ENCODE data around the gene HIBADH.
A peak's percentile ranks its signal among the peaks of the same experiment; 100 is the strongest.

The HIBADH gene

DNA sequence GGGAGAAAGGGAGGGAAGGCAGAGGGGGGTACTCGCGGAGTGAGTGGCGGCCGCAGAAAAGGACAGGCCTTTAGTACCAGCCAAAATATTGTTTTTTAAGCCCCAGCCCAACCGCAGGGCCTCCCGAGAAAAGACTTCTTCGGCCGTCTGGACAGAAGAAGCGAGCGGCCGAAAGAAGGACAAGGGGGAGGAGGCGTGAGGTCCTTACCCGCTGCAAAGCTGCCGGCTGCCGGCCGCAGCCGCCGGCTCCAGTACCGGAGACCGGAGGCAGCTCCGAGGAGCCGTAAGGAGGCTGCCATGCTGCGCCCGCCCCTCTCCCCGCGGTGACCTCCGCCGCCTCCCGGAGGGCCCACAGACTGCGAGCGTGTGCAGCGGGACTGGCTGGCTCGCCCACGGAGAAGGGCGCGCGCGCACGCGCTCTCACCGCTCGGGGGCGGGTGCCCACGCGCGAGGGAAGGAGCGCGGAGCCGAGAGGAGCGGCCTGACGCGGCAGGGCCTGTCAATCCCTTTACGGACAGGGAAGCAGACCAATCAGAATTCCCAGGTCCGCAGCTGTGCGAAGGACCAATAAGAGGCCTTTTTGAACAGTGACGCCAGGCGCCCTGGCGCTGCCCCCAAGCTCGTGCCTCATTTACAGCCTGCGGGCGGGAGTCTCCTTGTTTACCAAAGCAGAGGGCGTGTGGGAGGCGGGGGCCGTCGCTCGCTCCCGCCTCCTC is at the start of gene HIBADH:
Gene HIBADH, minus strand, starts transcription at position 394 of the 716 bp plus-strand sequence. Its CDS starts 95 bp downstream, at position 299.
- peak; percentile 99 for DNase-seq

DNA sequence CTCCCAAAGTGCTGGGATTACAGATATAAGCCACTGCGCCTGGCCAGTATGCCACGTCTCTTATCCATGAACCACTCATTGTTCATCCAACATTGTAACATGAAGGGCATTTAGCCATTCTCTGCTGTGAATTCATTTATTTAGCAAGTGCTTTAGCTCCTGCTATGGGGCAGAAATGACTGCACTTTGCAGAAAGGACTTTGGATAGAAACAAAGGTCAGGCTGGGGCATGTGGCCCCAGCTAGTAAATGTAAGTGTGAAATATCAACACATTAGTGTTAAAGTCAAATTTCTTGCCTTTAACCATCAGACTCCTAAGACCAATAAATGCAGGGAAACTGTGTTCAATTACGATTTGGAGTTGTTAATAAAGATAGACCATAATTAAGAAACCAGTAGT is 49.5 kb upstream of the HIBADH start:
- DNase-seq: no peak

DNA sequence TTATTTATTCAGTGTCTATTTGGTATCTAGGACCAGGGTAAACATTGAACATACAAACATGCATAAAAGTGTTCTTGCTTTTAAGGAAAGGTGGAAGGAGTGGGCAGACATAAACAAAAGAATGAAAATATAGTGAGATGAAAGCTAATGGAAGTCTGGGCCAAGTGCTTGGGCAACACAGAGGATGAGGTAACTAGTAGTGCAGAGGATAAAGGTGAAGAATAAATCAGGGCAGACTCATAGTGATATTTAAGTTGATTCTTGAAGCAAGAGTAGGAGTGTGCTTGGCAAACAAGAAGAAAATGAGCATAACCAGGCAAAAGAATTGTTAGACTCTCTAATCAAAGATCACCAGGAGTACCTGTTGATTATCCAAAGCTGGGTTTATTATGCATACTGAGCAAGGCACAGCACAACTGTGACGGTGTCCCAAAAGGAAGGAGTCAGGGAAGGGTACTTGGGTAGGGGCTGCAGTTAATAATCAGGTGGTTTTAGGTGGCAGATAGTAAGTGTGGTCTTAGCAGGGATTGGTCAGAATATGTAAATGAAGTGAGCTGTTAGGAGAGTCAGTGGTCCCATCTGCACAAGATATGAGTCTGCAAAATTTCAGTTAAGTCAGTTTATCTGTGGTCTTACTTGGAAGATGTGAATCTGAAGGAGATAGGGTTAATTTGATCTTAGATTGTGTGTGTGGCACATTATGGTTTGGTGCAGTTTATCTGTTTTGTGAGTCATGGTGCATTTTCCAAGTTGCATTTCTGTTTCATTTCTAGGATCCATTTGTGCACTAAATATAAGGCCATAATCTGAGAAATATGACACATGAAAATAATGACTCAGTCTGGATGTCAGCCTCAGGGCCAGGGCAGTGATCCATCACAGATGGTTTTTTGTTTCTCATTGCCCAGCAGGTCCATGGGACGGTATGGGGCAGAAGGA is 46.7 kb upstream of the HIBADH start:
- DNase-seq: peak; percentile 44

DNA sequence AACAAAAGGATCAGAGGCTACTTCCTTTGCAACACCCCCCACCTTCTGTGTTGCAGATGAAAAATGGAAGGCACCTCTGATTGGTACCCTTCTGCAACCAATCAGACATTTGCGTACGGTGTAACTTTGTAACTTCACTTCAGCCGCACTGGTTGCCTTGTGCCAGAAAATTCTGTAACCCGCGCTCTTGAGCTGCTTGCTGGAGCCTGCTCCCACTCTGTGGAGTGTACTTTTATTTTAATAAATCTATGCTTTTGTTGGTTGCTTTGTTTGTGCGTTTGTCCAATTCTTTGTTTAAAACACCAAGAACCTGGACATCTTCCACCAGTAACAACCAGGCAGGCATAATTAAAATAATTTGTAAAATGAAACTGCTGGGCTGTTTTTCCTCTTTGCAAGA is 45.8 kb upstream of the HIBADH start:
- DNase-seq: no peak

DNA sequence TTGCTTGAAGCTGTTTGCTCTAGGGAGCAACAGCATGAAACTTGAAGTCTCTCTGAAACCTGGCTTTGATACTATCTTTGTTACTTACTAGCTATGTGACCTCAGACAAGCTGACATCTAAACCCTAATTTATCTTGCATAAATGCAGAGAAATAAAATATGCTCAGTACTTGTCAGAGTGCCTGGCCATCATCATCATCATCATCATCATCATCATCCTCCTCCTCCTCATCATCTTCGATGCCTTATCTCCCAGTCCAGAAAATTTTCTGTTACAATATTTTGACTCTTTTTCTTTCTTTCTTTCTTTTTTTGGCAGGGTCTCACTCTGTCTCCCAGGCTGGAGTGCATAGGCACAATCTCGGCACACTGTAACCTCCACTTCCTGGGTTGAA is 42.5 kb upstream of the HIBADH start:
- DNase-seq: no peak

DNA sequence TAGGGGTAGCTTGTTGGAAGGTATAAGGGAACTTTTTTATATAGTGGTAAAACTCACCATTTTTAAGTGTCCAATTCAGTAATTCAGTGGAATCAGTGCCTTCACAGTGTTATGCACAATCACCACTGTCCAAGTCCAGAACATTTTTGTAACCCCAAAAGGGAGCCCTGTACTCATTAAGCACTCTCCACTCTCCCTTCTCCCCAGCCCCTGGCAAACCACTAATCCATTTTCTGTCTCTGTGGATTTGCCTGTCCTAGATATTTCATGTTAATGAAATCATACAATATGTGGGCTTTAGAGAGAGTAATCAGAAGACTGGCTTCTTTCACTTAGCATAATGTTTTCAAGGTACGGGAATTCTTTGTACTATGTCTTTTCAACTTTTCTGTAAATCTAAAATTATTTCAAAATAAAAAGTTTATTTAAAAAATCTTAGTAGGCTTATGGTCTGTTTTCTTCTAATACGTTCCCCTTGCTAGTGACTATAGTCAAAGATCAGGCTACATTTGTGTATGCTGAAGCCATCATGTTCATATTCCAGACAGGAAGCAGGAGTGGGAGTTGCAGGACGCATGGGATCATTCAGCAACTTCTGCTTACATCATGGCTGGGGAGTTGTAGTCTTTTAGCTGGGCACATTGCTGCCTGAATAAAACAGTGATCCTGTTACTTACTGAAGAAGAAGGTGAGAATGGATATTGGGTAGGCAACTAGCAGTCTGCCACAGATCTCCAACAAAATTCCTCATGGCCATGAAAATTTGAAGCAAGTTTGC is 41.9 kb upstream of the HIBADH start:
- DNase-seq: no peak

DNA sequence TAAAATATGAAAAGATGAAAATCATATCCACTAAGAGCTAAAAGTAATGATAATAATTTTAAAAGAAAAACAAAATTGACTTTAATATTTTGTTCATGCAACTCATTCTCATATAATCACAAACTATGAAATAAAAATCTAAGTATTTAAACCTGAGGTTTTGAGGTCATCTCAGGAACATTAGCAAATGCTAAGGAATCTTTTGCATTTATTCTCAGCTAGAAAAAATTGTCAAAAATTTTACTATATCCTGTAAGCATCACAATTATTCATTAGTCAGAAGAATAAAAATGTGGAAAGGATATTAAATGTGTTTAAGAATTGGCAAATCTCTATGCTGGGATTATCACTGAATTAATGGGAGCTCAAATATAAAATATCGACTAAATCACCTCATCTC is 40.5 kb upstream of the HIBADH start:
- no peak for DNase-seq

DNA sequence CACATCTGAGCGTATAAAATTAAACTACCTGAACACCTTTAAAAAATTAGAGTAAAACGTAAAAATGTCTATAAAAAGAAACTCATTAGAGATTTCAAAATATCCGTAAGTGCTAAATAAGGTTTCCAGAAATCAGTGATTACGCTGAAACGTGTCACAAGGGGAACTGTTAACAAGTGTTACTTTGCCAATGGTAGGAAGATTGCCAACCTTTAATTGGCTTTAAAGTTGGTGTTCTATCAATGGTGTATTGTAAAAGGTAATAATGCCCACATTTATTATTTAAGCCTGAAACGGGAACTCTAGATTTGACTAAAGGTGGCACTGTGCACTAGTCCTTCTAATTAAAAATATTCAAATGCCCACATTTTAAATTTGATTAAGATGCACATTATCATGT is 37.8 kb upstream of the HIBADH start:
- no peak for DNase-seq

DNA sequence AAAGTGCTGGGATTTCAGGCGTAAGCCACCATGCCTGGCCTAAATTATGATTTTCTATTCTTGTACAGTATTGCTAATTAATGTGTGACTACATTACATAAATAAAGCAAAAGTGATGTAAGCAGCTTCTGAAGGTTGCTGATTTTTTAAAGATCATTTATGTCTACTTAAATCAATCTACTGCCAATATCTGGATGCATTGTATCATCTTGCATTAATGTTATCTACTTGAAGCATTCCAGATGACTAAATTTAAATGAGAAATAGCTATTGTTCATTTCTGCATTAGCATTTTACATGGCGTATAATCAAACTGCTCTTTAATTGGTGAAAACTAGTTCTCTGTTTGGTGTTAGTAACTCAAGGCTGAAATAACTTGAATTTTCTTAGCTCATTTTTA is 37.1 kb upstream of the HIBADH start:
- no peak for DNase-seq

DNA sequence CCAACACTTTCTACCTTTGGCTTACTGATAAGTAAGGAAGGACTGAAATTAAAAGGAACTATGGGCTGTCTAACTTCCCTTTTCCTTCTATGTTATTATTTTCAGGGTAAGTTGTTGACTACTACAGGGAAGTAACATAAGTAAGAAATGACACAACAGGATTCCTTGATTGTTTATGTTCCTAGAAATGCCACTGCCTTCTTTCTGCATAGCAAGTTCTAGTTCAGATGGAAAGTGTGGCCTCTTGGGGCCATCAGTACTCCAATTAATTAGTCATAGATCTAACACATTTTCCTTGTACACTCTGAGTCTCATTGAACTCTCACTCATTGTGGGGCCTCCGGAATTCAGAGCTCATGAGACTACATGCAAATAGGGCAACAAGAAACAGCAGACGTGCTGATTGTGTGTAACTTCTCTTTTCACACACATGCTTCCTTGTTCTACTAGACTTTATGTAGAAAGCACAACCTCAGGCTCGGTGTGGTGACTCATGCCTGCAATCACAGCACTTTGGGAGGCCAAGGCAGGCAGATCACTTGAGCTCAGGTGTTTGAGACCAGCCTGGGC is 35.3 kb upstream of the HIBADH start:
- peak; percentile 42 for DNase-seq

DNA sequence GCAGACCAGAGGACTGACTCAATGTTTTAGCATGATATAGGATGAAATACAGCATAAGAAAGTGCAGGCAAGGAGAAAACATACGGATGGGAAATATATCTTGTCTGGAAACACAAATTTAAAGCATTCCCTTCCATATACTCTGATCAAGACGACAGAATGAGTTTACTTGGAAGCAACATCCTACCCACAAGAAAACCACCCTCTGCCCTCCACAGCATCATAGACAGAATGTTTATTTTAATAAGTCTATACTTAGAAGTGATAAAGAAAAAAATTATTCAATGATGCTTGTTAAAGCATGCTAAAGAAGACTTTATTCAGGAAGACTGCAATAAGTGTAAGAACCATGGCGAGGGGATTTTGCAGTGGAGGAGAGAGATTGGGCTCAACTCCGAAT is 32.4 kb upstream of the HIBADH start:
- no peak for DNase-seq

DNA sequence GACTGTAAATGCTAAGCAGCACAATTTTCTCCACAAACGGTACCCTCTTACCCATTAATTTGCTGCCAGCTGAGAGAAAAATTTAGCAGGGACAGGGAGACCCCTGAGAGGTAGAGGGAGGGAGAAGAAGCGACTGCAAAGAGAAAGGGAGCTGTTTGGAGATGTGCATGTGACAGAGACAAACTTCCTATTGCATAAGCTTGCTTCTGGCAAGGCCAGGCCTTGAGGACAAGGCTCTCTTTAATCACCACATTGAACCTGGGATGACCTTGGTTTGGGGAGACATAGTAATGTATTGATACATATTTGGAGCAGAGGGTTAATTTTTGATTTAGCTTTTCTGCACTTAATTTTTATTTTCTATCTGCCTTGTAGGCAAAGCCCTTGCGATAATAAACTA is 31.1 kb upstream of the HIBADH start:
- DNase-seq: no peak

DNA sequence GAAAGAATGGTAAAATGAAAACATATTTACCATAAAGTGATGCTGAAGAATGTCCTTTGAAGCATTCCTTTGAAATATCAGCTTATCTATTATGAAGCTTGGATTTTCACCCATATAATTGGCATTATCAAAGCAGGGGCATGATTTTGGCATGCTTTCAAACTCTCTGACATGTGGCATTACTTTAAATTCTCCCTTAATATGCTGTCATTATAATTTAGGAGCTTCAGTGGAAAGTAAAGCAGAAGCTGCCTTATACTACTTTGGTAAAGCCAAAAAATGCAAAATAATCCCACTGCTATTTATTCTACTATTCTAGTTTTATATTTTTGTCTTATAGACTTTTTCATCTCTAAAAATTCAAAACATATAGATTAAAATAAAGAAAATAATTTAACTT is 28.0 kb upstream of the HIBADH start:
- DNase-seq: no peak

DNA sequence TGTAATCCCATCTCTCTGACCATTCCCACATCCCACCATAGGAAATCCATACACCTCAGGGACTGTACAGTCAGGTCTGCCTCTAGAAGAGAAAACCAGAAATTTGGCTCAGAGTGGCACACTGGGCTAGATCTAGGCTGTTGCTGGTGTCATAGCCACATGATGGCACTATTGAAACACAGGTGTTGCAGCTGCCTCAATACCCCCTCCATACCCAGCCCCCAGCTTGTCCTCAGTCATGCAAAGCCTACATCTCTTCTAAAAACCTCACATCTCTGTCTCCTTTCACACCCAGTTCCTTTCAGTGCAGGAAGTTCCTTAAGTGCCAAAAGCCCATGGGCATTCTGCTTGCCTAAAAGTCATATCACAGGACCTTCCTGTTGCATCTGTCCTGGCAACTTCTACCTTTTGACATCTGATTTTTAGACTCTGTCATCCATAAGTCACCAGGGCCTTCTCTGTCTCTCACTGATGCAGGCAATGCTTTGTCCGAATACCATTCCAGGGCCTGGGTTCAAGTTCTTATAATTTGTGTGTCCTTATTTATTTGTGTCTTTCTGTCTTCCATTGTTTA is 27.0 kb upstream of the HIBADH start:
- no peak for DNase-seq

DNA sequence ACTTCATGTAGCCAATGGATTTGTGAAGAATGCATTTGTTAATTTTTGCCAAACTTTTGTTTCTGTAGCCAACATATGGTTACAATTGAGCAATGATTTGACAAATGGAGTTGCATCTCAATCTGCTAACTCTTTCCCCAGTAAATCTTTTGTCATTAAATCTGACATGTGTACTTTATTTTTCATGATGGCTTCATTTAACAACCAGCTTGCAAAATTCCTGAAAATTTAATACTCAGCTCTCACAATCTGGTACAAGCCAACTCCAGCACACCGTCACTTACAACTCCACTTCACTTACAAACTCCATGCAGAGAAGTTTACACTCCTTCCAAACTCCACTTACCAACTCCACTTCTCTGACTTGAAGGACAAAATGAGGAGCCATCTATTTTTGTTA is 26.5 kb upstream of the HIBADH start:
- DNase-seq: peak; percentile 56

DNA sequence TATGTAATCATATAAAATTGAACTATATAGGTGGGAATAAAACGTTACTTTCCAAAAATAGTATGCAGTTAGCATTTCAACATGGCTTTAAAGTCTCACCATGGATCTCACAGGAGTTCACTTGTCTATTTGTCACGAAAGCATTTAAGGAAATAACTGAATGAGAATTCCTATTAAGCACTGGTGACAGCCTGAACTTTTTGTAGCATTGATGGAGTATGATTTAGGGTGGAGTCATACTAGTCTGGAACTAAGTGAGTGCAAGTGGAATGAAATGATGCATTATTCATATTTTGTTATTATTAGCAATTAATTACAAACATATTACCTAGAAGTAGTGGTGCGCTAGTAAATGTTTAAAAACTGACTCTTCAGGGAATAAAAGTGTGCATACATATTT is 26.0 kb upstream of the HIBADH start:
- no peak for DNase-seq

DNA sequence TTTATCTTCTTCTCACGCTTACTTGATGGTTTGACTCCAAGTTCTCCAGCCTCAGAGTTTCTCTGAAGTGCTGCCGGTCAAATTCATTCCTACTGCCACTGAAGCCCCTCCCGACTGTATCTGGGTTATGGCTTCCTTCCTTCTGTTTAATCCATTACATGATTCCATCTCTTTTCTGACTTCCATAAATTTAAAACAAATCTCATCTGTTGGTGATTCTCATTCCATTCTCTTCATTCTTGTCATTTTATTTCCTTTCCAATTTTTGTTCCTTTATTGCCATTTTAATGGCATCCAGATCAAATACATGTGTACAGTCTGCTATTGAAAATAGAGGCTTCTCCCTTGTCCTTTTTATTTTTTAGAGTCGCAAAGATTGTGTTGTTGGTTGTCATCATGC is 25.4 kb upstream of the HIBADH start:
- no peak for DNase-seq

DNA sequence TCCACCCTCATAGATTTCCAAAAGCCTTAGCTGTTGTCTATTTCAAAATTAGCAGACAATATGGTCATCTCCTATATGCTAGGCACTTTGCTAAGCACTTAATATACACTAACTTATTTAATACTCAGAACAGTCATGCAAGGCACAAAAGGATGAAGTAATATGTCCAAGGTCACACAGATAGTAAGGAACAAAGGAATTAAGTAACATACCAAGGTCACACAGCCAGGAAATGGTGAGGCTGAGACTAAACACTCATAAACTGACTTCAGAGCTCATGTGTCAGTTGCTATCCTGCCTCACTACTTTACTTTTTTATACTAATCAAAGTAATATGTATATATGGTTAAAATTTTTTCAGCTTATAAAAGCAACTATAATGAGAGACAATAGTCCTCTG is 23.6 kb upstream of the HIBADH start:
- peak; percentile 17 for DNase-seq

DNA sequence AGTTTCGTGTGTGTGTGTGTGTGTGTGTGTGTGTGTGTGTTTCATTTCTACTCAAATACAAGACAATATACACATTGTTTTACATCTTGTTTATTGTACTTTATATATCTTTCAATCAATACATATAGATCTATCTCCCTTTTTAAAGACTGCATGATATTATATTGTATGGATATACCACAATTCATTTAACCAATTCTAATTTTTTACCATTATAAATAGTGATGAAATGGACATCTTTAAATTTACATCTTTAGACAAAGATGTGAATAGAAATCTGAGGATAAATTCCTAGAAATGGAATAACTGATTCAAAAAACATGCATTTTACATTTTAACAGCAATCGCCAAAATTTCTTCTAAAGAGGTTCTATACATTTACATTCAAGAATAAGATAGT is 23.2 kb upstream of the HIBADH start:
- DNase-seq: no peak

DNA sequence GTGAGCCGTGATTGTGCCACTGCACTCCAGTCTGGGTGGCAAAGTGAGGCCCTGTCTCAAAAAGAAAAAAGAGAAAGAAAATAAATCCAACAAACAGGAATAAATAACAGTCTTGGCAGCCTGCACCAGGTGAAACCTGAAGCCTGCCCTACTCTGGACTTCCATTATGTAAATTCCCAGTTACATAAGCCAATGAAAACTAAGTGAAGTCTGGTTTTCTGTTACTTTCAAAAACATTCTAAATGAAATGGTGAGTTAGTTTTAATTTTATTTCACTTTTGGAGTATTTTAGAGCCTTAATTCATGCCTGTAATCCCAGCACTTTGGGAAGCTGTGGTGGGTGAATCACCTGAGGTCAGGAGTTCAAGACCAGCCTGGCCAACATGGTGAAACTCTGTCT is 22.5 kb upstream of the HIBADH start:
- DNase-seq: no peak

DNA sequence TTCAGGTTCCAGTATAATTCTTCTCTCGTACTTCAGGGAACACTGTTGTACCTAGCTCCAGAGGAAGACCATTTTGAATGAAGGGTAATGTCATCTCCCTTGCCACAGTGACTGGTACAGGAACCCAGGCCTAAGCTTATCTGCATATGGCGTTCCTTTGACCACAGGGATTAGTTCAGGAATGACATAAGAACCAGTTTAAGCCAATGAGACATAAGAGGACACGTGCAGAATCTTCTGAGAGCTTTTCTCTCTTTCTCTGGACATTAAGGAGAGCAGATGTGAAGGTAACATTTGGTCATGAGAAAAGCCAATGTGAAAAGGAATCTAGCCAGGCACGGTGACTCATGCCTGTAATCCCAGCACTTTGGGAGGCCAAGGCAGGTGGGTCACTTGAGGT is 21.8 kb upstream of the HIBADH start:
- no peak for DNase-seq

DNA sequence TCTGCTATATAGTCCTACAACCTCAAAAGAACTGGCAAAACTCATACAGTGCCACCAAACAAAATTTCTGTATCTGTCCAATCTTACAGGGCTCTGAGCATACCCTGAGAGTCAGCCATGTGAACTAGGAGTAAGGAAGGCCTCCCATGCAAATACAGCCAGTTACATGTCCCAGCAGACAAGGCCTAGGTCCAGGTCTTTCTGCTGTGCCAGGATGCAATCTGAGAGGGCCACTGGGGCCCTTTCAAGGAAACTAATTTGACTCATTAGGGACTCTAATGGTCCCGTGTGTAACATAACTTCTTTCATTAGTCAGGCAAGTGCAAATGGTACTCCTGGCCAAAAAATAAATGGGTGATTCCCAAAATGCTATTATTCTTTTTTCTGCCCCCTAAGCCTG is 17.9 kb upstream of the HIBADH start:
- DNase-seq: no peak

All from fibroblast of skin of right quadriceps (primary cell).